Measurements from ENCODE around the gene KIRREL3. TPM values are rescaled to one million over a fixed set of nuclear protein-coding genes. Genes with fewer than 3 reads are reported as not detected.

KIRREL3 gene
- total and polyA plus RNA-seq, 10 donors: 0.50 to 5.4 (median 2.0) TPM

DNA sequence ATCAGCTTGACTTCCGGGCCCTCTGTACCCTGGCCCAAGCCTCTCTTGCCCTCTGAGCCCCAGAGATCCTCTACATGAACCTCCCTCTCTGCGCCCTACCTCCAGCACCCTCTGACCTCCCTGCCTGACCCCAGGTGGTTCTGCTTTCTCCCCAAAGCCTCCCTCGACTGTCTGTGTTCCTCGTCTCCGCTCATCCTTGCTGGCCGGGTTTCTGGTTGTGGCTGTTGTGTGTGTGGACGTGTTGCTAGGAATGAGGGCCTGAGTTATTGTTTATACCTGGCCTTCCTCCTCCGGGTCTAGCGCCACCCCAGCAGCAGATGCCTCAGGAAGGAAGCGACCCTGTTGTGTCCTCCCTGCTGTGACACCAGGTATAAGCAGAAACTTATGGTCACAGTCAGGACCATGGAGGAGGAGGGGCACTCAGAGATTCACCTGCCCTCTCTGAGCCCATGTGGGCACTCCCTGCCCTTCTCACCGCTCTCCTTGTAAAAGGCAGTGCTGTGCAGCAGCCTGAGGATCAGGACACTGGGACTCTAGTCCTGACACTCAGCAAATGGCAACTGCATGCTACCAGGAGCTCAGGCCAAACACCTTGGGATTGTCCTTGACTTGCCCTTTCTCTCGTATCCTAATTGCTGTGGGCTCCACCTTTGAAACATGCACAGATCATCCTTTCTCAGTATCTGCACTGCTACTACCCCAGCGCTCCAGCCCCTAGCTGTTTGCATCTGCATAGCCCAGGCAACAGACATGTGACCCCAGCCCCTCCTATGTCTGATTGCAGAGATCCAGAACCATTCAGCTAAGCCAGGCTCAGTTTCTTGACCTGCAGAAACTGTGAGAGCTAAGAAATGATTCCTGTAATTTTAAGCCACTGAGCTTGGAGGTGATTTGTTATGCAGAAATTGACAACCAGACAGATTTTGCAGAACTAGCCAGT lies 505.0 kb downstream of the KIRREL3 start:
- 80 to 88% (median 85%) methylated on average over 12 to 13 of the region's 13 CpGs for WGBS, 5 donors
- TF ChIP-seq POLR2AphosphoS5 (IDR thresholded peaks at IDR 0.05) (no peak), POLR2A (IDR thresholded peaks at IDR 0.05) (no peak)
- TF ChIP-seq, protein P1, sequence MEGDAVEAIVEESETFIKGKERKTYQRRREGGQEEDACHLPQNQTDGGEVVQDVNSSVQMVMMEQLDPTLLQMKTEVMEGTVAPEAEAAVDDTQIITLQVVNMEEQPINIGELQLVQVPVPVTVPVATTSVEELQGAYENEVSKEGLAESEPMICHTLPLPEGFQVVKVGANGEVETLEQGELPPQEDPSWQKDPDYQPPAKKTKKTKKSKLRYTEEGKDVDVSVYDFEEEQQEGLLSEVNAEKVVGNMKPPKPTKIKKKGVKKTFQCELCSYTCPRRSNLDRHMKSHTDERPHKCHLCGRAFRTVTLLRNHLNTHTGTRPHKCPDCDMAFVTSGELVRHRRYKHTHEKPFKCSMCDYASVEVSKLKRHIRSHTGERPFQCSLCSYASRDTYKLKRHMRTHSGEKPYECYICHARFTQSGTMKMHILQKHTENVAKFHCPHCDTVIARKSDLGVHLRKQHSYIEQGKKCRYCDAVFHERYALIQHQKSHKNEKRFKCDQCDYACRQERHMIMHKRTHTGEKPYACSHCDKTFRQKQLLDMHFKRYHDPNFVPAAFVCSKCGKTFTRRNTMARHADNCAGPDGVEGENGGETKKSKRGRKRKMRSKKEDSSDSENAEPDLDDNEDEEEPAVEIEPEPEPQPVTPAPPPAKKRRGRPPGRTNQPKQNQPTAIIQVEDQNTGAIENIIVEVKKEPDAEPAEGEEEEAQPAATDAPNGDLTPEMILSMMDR (IDR thresholded peaks at IDR 0.05 in 8 of 11, conservative IDR thresholded peaks at IDR 0.05 in 3 of 11): no peak

DNA sequence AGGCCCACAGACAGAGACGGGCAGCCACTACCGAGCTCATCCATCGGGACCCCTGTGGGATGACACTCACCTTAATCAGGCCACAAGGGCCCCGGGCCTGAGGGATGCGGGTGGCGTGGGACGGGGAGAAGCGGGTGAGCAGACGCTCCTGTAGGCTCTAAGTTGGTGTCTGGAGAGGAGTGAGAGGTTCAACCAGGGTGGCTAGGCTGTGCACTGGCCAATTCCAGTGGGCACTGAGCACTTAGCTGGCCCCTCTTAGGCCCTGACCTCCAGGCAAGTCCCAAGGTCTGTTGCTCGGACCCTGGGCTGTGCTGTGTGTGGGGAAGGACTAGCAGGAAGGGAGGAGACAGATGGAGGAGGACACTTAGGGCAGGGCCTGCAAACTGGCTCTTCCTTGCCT lies 505.7 kb downstream of the KIRREL3 start:
- intact Hi-C loops (cut with DNase I; ENCODE audit: low total_unique reads): no loop called here
- H3K9me3 ChIP-seq: no peaks in the 10 kb centered on the region
- DNase-seq: peak; percentile 60
- no peaks in the 10 kb centered on the region for H3K36me3 ChIP-seq
- H3K27me3 ChIP-seq (replicated peaks in 1 of 7): peaks cover 0 to 13% (median 0%) of the 10 kb centered on the region in 7 donors
- no peak overlapping the region for H3K27ac ChIP-seq
- 85 to 93% (median 87%) methylated on average over 10 of the region's 10 CpGs for WGBS, 5 donors
- TF ChIP-seq POLR2AphosphoS5 (IDR thresholded peaks at IDR 0.05): no peak
- no peak for TF ChIP-seq POLR2A (IDR thresholded peaks at IDR 0.05)
- no peak overlapping the region for H3K4me3 ChIP-seq
- no peaks in the 10 kb centered on the region for H3K4me1 ChIP-seq

More for the DNA sequence above, 505.0 kb downstream of the KIRREL3 start:
- Histone ChIP-seq H3K27ac (no peak overlapping the region), H3K36me3 (no peaks in the 10 kb centered on the region), H3K4me1 (no peaks in the 10 kb centered on the region), H3K9me3 (no peaks in the 10 kb centered on the region), H3K4me3 (no peak overlapping the region), H3K27me3 (replicated peaks in 1 of 7) (peaks cover 0 to 18% (median 0%) of the 10 kb centered on the region in 7 donors)
- peak; percentile 51 for DNase-seq
- intact Hi-C loops (cut with DNase I; ENCODE audit: low total_unique reads): no loop called here

GRCh38 chr11:126492331-126493082 lies 508.1 kb downstream of the KIRREL3 start:
- 83 to 92% (median 89%) methylated on average over 13 of the region's 13 CpGs for WGBS, 5 donors

DNA sequence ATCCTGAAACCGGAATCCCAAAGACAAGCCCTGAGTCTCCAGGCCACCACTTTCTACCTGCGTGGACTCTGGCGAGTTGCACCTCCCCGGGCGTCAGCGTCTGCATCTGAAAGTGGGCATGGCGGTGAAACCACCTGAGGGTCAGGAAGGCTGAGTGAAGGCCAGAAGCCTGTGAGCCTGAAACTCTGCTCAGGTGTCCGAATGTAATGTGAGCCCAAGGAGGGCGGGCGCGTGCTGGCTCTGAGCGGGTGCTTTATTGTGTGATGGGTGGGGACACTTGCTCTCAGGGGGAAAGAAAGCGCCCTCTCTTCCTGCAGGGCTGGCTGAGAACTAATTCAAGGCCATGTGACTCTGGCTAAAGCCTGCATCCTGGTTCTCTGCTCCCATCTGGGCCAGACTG lies 509.5 kb downstream of the KIRREL3 start:
- no peaks in the 10 kb centered on the region for H3K27me3 ChIP-seq (replicated peaks in 1 of 7)
- intact Hi-C loops (cut with DNase I; ENCODE audit: low total_unique reads): no loop called here
- DNase-seq: peak; percentile 60
- TF ChIP-seq POLR2A (IDR thresholded peaks at IDR 0.05) (no peak), POLR2AphosphoS5 (IDR thresholded peaks at IDR 0.05) (no peak)
- TF ChIP-seq, protein P1 (IDR thresholded peaks at IDR 0.05 in 8 of 11, conservative IDR thresholded peaks at IDR 0.05 in 3 of 11): no peak
- H3K4me3 ChIP-seq: no peak overlapping the region
- no peak overlapping the region for H3K27ac ChIP-seq
- WGBS, 5 donors: 61 to 83% (median 81%) methylated on average over 1 to 13 of the region's 13 CpGs
- H3K9me3 ChIP-seq: no peaks in the 10 kb centered on the region
- no peaks in the 10 kb centered on the region for H3K36me3 ChIP-seq
- no peaks in the 10 kb centered on the region for H3K4me1 ChIP-seq

More at GRCh38 chr11:126492331-126493082, 508.1 kb downstream of the KIRREL3 start:
- DNase-seq: peak; percentile 62
- intact Hi-C loops (cut with DNase I; ENCODE audit: low total_unique reads): no loop called here
- H3K4me3 ChIP-seq: no peak overlapping the region
- no peaks in the 10 kb centered on the region for H3K4me1 ChIP-seq
- H3K27ac ChIP-seq: no peak overlapping the region
- TF ChIP-seq, protein P1 (IDR thresholded peaks at IDR 0.05 in 8 of 11, conservative IDR thresholded peaks at IDR 0.05 in 3 of 11): no peak
- TF ChIP-seq POLR2A (IDR thresholded peaks at IDR 0.05): no peak
- no peak for TF ChIP-seq POLR2AphosphoS5 (IDR thresholded peaks at IDR 0.05)
- H3K9me3 ChIP-seq: no peaks in the 10 kb centered on the region
- no peaks in the 10 kb centered on the region for H3K36me3 ChIP-seq
- H3K27me3 ChIP-seq (replicated peaks in 1 of 7): no peaks in the 10 kb centered on the region
